Psoas muscle (tissue), 8 donors: ENCODE measurements around the gene CASP1. TPM values are rescaled to one million over a fixed set of nuclear protein-coding genes. Genes with fewer than 3 reads are reported as not detected.

Source experiments
- ATAC-seq, 4 donors: fragments of 200-7000 bp; cut with Tn5 transposase; one replicate each; pipeline ENCODE4 v1.9.1; 2020; ENCODE audit warnings: moderate library complexity in 3 of 4, mild to moderate bottlenecking in 2 of 4
- DNase-seq, 2 donors: peaks; one replicate each; pipeline ENCODE4 v3.0.0-alpha.2; 2020
- H3K27ac ChIP-seq: fragments of 200-600 bp; one replicate; pipeline ENCODE4 v1.8.0; 2022
- H3K27me3 ChIP-seq, 3 donors: fragments of 200-600 bp in 1 of 3; one replicate each; pipeline versions ENCODE4 v1.6.1 to v1.8.0; 2013 to 2022; ENCODE audit warnings: low read length in 2 of 3, mild to moderate bottlenecking in 2 of 3, moderate library complexity in 1 of 3; ENCODE audit not compliant: insufficient read depth in 3 of 3
- H3K36me3 ChIP-seq, 2 donors: fragments of 200-600 bp in 1 of 2; one replicate each; pipeline versions ENCODE4 v1.6.1 to v1.8.0; 2013 to 2022; ENCODE audit warnings: low read depth in 1 of 2, mild to moderate bottlenecking in 1 of 2, moderate library complexity in 1 of 2; ENCODE audit not compliant: insufficient read depth in 1 of 2
- H3K4me1 ChIP-seq: fragments of 200-600 bp; one replicate; pipeline ENCODE4 v1.8.0; 2022
- H3K4me3 ChIP-seq: fragments of 200-600 bp; one replicate; pipeline ENCODE4 v1.8.0; 2022; ENCODE audit warnings: mild to moderate bottlenecking
- H3K9me3 ChIP-seq: fragments of 200-600 bp; one replicate; pipeline ENCODE4 v1.8.0; 2022
- WGBS, 3 donors: extraction: QIAGEN DNeasy Blood & Tissue Kit; methylation state at CpG; one replicate each; pipeline versions ENCODE4 v1.1.6 to v1.1.7; 2013; 5-methylcytosine and 5-hydroxymethylcytosine counted together
- intact Hi-C, 2 donors: fragments of 100-400 bp; cut with DNase I; formaldehyde crosslinking; loops; one replicate each; pipeline versions ENCODE4 v1.11.0 to v1.14.2; 2022
- polyA plus RNA-seq, 3 donors: library from polyadenylated mRNA; stranded (reverse); fragments of 200-250 nt; gene quantifications; one replicate each; pipeline ENCODE4 v1.2.3, GENCODE V29; 2013
- total RNA-seq, 4 donors: library from RNA; stranded (reverse); fragmentation: NEBNext Ultra II Directional in 2 of 4; extraction: Animal tissue kit (Norgen Biotek cat#: 25700) in 2 of 4; gene quantifications; one replicate each; pipeline versions ENCODE4 v1.2.1 to v1.2.4, GENCODE V29; 2021 to 2023
- TF ChIP-seq, protein P1 (sequence below): fragments of 200-600 bp; IDR thresholded peaks from one replicate; pipeline ENCODE4 v1.8.0; 2022; ENCODE audit warnings: antibody characterized with exemption
- donor health status: healthy with polysubstance abuse.
- donor health status: DM: no; HTN: no; CAD: no; lungs with moderate emphysema.
- donor health status: Bipolar disorder and iron deficiency.
- donor health status: healthy.
- donor health status: DM: yes; HTN: yes; CAD: no.
- donor health status: DM: no; HTN: no; CAD: no.
- donor health status: DM: no; HTN: no; CAD: no.
- donor health status: DM: yes; HTN: yes; CAD: no.

CASP1 gene
- total and polyA plus RNA-seq, 7 donors: 1.6 to 10.2 (median 3.3) TPM

DNA sequence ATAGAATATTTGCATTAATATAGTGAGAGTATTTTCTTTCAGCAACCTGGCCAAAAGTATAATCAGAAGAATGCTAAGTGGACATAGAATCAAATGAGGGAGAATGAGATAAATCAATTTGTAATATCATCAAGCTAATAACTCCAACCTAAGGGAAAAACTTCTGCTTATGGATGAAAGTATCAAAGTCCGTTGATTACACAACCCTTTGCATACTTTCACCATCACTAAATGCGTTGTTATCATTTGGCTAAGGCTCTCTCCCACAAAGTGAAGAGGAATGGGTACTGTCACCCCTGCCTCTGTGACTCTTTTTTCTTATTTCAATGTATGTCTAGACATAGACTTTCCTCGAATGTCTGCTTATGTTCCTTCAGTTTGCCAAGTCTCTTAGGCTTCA lies 50.1 kb downstream of the CASP1 start:
- intact Hi-C loops: no loop called here
- Histone ChIP-seq H3K36me3 (no peaks in the 10 kb centered on the region), H3K4me3 (no peak overlapping the region), H3K9me3 (peaks cover 11% of the 10 kb centered on the region), H3K27ac (no peak overlapping the region), H3K27me3 (no peaks in the 10 kb centered on the region), H3K4me1 (no peaks in the 10 kb centered on the region)
- no peak for ATAC-seq
- TF ChIP-seq, protein P1, sequence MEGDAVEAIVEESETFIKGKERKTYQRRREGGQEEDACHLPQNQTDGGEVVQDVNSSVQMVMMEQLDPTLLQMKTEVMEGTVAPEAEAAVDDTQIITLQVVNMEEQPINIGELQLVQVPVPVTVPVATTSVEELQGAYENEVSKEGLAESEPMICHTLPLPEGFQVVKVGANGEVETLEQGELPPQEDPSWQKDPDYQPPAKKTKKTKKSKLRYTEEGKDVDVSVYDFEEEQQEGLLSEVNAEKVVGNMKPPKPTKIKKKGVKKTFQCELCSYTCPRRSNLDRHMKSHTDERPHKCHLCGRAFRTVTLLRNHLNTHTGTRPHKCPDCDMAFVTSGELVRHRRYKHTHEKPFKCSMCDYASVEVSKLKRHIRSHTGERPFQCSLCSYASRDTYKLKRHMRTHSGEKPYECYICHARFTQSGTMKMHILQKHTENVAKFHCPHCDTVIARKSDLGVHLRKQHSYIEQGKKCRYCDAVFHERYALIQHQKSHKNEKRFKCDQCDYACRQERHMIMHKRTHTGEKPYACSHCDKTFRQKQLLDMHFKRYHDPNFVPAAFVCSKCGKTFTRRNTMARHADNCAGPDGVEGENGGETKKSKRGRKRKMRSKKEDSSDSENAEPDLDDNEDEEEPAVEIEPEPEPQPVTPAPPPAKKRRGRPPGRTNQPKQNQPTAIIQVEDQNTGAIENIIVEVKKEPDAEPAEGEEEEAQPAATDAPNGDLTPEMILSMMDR: no peak
- 58 to 90% (median 87%) methylated on average over 3 of the region's 3 CpGs for WGBS, 3 donors
- DNase-seq: no peak

DNA sequence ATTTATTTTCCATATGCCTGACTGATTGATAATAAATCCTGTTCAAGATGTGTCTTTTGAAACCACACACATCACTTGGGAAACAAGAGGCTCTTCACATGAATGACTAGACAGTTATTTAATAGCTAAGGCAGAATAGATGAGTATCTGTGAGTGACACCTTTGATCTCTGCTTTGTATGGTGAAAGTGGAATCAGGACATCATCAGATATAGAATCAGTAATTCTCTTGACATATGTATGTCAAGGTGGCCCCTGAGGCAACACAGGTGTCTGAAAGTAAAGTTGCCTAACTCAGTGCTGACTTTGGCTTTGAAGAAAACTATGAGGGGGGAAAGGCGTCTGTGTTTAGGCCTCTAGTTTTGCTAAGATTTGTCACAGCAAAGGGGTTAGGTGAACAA lies 55.1 kb downstream of the CASP1 start:
- Histone ChIP-seq H3K27me3 (no peaks in the 10 kb centered on the region), H3K9me3 (no peaks in the 10 kb centered on the region), H3K4me1 (no peaks in the 10 kb centered on the region), H3K4me3 (no peak overlapping the region), H3K36me3 (no peaks in the 10 kb centered on the region), H3K27ac (no peak overlapping the region)
- WGBS, 3 donors: 93 to 97% (median 96%) methylated on average over 1 of the region's 1 CpG
- ATAC-seq (no peak), DNase-seq (no peak)
- TF ChIP-seq, protein P1: no peak
- intact Hi-C loops: no loop called here

Other genes with a start within 250 kb of the CASP1 start
- gene CASP12, start 136.7 kb downstream of the CASP1 start, total RNA-seq: not detected
- gene CASP12, start 136.7 kb downstream of the CASP1 start, polyA plus RNA-seq: under 1 TPM in 2 of 3 donors, not detected in 1; 0.10 to 0.38 TPM
- 10 to 100 TPM in 3 of 4 donors, 1 to 10 TPM in 1; 5.5 to 17.8 (median 13.8) TPM for gene CASP4, start 66.6 kb downstream of the CASP1 start, total RNA-seq
- gene CASP4, start 66.6 kb downstream of the CASP1 start, polyA plus RNA-seq: 100 to 1,000 TPM in 1 of 3 donors, 1 to 10 TPM in 2; 5.8 to 113 (median 6.9) TPM
- not detected for gene CASP5, start 12.0 kb downstream of the CASP1 start, total RNA-seq
- gene CASP5, start 12.0 kb downstream of the CASP1 start, polyA plus RNA-seq: under 1 TPM in 1 of 3 donors, not detected in 2; 0.05 TPM
- gene CARD16, start 10.2 kb upstream of the CASP1 start, total RNA-seq: 1 to 10 TPM; 2.5 to 6.9 (median 3.7) TPM
- 1 to 10 TPM; 4.1 to 4.7 (median 4.6) TPM for gene CARD16, start 10.2 kb upstream of the CASP1 start, polyA plus RNA-seq
- gene CARD18, start 104.6 kb upstream of the CASP1 start, total RNA-seq: not detected
- not detected for gene CARD18, start 104.6 kb upstream of the CASP1 start, polyA plus RNA-seq